ENCODE data around the gene PTTG2. TPM values are rescaled to one million over a fixed set of nuclear protein-coding genes. Genes with fewer than 3 reads are reported as not detected.
A peak's percentile ranks its signal among the peaks of the same experiment; 100 is the strongest.

Gene PTTG2
- total RNA-seq, 4 donors from 2014 or later = 0.62 to 3.5 (median 2.5) TPM; not detected in 1

- Histone ChIP-seq H3K27ac (no peak overlapping the region), H3K4me3 (no peak overlapping the region), H3K4me1 (peaks cover 0 to 55% (median 3%) of the 10 kb centered on the region in 3 donors), H3K27me3 (no peaks in the 10 kb centered on the region), H3K36me3 (no peaks in the 10 kb centered on the region), H3K9me3 (no peaks in the 10 kb centered on the region)
- WGBS, 2 donors (ENCODE audit: low coverage in 1 of 2) = 74 to 82% methylated on average over 1 to 3 of the region's 3 CpGs
- ATAC-seq = no peak
- TF ChIP-seq POLR2A (IDR thresholded peaks at IDR 0.05) = no peak
- no peak for TF ChIP-seq EP300 (IDR thresholded peaks at IDR 0.05)
- no peak for TF ChIP-seq CTCF (IDR thresholded peaks at IDR 0.05)
- TF ChIP-seq POLR2AphosphoS5 (IDR thresholded peaks at IDR 0.05) = no peak
Observed at GRCh38 chr4:37966044-37966443, 5.8 kb downstream of the PTTG2 start.

DNA sequence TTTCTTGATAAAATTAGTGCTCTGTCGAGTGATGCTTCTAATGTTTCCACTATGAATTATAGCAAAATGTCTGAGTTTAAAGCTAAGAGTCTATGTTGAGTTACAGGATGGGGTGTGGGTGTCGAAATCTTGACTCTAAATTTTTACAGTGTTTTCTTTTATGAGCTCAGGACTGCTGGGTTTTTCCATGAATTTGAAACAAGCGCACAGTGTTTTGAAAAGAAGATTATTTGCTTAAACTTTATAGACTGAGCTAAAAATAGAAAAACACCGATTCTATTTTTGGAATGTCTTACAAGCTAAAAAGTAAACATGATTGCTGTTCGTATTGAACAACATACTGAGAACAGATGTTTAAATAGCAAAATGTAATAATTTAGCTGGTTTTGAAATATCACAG is 7.5 kb downstream of the PTTG2 start:
- no peaks in the 10 kb centered on the region for H3K36me3 ChIP-seq
- H3K27me3 ChIP-seq = no peaks in the 10 kb centered on the region
- no peak for ATAC-seq
- 18 to 19% methylated on average over 5 of the region's 5 CpGs for WGBS, 2 donors (ENCODE audit: low coverage in 1 of 2)
- TF ChIP-seq CTCF (IDR thresholded peaks at IDR 0.05) (no peak), POLR2AphosphoS5 (IDR thresholded peaks at IDR 0.05) (no peak), POLR2A (IDR thresholded peaks at IDR 0.05) (no peak), EP300 (IDR thresholded peaks at IDR 0.05) (no peak)
- H3K4me1 ChIP-seq = peaks cover 0 to 56% (median 3%) of the 10 kb centered on the region in 3 donors
- H3K27ac ChIP-seq = peak overlapping the region in 2 of 4 donors; percentile 13 to 42
- no peaks in the 10 kb centered on the region for H3K9me3 ChIP-seq
- H3K4me3 ChIP-seq = no peak overlapping the region

DNA sequence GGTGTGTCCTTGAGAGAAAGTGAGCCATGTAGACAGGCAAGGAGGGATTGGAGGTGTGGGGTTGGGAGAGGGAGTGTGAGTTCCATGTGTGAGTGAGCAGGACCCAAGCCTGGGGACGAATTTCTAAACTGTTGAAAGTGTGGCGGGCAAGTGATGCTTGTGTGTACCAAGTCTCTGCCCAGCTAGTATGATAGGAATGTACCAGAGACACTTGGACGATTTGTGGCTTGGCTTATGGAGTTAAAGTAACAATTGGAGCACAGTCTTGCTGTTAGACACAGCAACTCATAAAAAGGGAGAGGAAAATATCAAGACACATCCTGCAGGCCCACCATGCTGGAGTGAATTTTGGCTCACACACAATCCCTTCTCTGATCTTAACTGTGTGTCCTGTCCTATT is 8.5 kb downstream of the PTTG2 start:
- Histone ChIP-seq H3K27ac (peak overlapping the region in 1 of 4 donors; percentile 42), H3K9me3 (no peaks in the 10 kb centered on the region), H3K4me3 (no peak overlapping the region), H3K27me3 (no peaks in the 10 kb centered on the region), H3K36me3 (no peaks in the 10 kb centered on the region), H3K4me1 (peaks cover 0 to 56% (median 3%) of the 10 kb centered on the region in 3 donors)
- no peak for ATAC-seq
- TF ChIP-seq POLR2AphosphoS5 (IDR thresholded peaks at IDR 0.05) (no peak), CTCF (IDR thresholded peaks at IDR 0.05) (no peak), POLR2A (IDR thresholded peaks at IDR 0.05) (no peak), EP300 (IDR thresholded peaks at IDR 0.05) (no peak)
- WGBS, 2 donors (ENCODE audit: low coverage in 1 of 2) = 58 to 61% methylated on average over 2 to 3 of the region's 3 CpGs

DNA sequence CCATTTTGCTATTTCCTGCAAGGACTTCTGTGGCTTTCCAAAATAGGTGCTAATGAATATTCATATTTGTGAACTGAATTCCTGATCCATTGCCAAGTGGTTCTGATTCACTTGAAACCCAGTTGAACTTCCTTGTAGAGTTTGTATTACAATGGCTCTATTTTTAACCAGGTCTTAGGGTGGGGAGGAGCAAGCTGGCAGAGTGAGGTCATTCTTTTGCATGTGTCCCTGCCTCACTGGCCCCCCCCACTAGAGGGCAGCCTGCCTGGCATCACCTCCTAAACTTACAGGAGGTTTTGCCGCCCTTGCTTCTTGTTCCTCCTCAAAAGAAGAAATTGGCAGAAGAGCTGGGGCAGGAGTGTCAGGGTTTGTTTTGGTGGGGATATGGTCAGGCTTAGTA is 10.5 kb downstream of the PTTG2 start:
- Histone ChIP-seq H3K36me3 (no peaks in the 10 kb centered on the region), H3K27me3 (no peaks in the 10 kb centered on the region), H3K9me3 (no peaks in the 10 kb centered on the region), H3K27ac (peak overlapping the region in 3 of 4 donors; percentile 59 to 73 (median 60)), H3K4me3 (no peak overlapping the region), H3K4me1 (peaks cover 0 to 49% (median 3%) of the 10 kb centered on the region in 3 donors)
- TF ChIP-seq POLR2A (IDR thresholded peaks at IDR 0.05) (no peak), CTCF (IDR thresholded peaks at IDR 0.05) (peak; percentile 13 to 58 (median 48)), POLR2AphosphoS5 (IDR thresholded peaks at IDR 0.05) (peak; percentile 50), EP300 (IDR thresholded peaks at IDR 0.05) (no peak)
- peak; percentile 88 for ATAC-seq
- WGBS, 2 donors (ENCODE audit: low coverage in 1 of 2) = 20 to 44% methylated on average over 1 of the region's 1 CpG

GRCh38 chr4:37971202-37971601 is 11.0 kb downstream of the PTTG2 start:
- TF ChIP-seq POLR2AphosphoS5 (IDR thresholded peaks at IDR 0.05) (no peak), CTCF (IDR thresholded peaks at IDR 0.05) (no peak), POLR2A (IDR thresholded peaks at IDR 0.05) (no peak), EP300 (IDR thresholded peaks at IDR 0.05) (no peak)
- ATAC-seq = no peak

More at GRCh38 chr4:37971202-37971601, 11.0 kb downstream of the PTTG2 start:
- H3K27me3 ChIP-seq = no peaks in the 10 kb centered on the region
- 92 to 94% methylated on average over 4 of the region's 4 CpGs for WGBS, 2 donors (ENCODE audit: low coverage in 1 of 2)
- H3K36me3 ChIP-seq = no peaks in the 10 kb centered on the region
- peak overlapping the region in 3 of 4 donors; percentile 59 to 73 (median 60) for H3K27ac ChIP-seq
- H3K9me3 ChIP-seq = no peaks in the 10 kb centered on the region
- H3K4me3 ChIP-seq = no peak overlapping the region
- H3K4me1 ChIP-seq = peaks cover 0 to 46% (median 3%) of the 10 kb centered on the region in 3 donors

Data from gastroesophageal sphincter (tissue), 4 donors.